NCI-H146 treated with DMSO at 0.1 percent for 48 hours (cell line): Measurements from ENCODE around the gene GRB14.
A peak's percentile ranks its signal among the peaks of the same experiment; 100 is the strongest.
"Not testable (repeated sequence)": the region's sequence is repeated elsewhere in the genome, so short reads cannot be mapped to it uniquely, and the experiment has no call there.

ENCODE experiments used
- DNase-seq: peaks from one replicate; lab custom pipeline; 2025; ENCODE audit not compliant: unreplicated experiment; lab: John Stamatoyannopoulos, UW

The GRB14 gene

GRCh38 chr2:164560902-164561301 lies 60.4 kb downstream of the GRB14 start:
- no peak for DNase-seq

- no peak for DNase-seq
Measured at GRCh38 chr2:164560181-164560792, 61.0 kb downstream of the GRB14 start.

- DNase-seq, result no peak
Measured at GRCh38 chr2:164558450-164558849, 62.8 kb downstream of the GRB14 start.

GRCh38 chr2:164554487-164554886 lies 66.8 kb downstream of the GRB14 start:
- no peak for DNase-seq

GRCh38 chr2:164551519-164551918 lies 69.8 kb downstream of the GRB14 start:
- DNase-seq, result no peak

- DNase-seq, result not testable (repeated sequence)
Measured at GRCh38 chr2:164549705-164550104, 71.6 kb downstream of the GRB14 start.

GRCh38 chr2:164545484-164545883 lies 75.8 kb downstream of the GRB14 start:
- no peak for DNase-seq

GRCh38 chr2:164542581-164543021 lies 78.7 kb downstream of the GRB14 start:
- peak; percentile 4 for DNase-seq

GRCh38 chr2:164538240-164538866 lies 82.9 kb downstream of the GRB14 start:
- peak; percentile 2 for DNase-seq

- no peak for DNase-seq
Measured at GRCh38 chr2:164535280-164536025, 85.8 kb downstream of the GRB14 start.

- DNase-seq, result no peak
Measured at GRCh38 chr2:164530464-164530863, 90.8 kb downstream of the GRB14 start.

GRCh38 chr2:164523726-164524125 lies 97.6 kb downstream of the GRB14 start:
- DNase-seq, result no peak

GRCh38 chr2:164523009-164523408 lies 98.3 kb downstream of the GRB14 start:
- DNase-seq, result no peak

- DNase-seq, result no peak
Measured at GRCh38 chr2:164522561-164522981, 98.7 kb downstream of the GRB14 start.

GRCh38 chr2:164515734-164516133 lies 105.5 kb downstream of the GRB14 start:
- DNase-seq, result no peak

- no peak for DNase-seq
Measured at GRCh38 chr2:164515030-164515429, 106.3 kb downstream of the GRB14 start.

GRCh38 chr2:164514491-164514890 lies 106.8 kb downstream of the GRB14 start:
- no peak for DNase-seq

- no peak for DNase-seq
Measured at GRCh38 chr2:164512871-164513270, 108.4 kb downstream of the GRB14 start.

- no peak for DNase-seq
Measured at GRCh38 chr2:164511738-164512137, 109.5 kb downstream of the GRB14 start.

GRCh38 chr2:164510895-164511294 lies 110.4 kb downstream of the GRB14 start:
- no peak for DNase-seq

GRCh38 chr2:164509137-164509877 lies 112.0 kb downstream of the GRB14 start:
- DNase-seq, result no peak
